Endodermal cell (in vitro differentiated cells): Measurements from ENCODE around the gene GNB1L. TPM values are rescaled to one million over a fixed set of nuclear protein-coding genes. Genes with fewer than 3 reads are reported as not detected.

Experiments
- DNase-seq: peaks from one replicate; pipeline ENCODE4 v3.0.0-alpha.2; 2017
- H3K27ac ChIP-seq: 2 replicates; pipeline ENCODE4 v1.5.1; 2013; ENCODE audit warnings: mild to moderate bottlenecking, low read depth, low read length, moderate library complexity
- H3K27me3 ChIP-seq: 2 replicates; pipeline ENCODE4 v1.6.1; 2013; ENCODE audit warnings: mild to moderate bottlenecking, low read length, moderate library complexity; ENCODE audit not compliant: insufficient read depth, control insufficient read depth, poor library complexity, severe bottlenecking
- H3K36me3 ChIP-seq: 2 replicates; pipeline ENCODE4 v1.7.0; 2013; ENCODE audit warnings: mild to moderate bottlenecking, low read length, moderate library complexity; ENCODE audit not compliant: control insufficient read depth, insufficient read depth
- H3K4me1 ChIP-seq: one replicate; pipeline ENCODE4 v1.7.0; 2013; ENCODE audit warnings: low read length; ENCODE audit not compliant: control insufficient read depth, insufficient read depth
- H3K4me3 ChIP-seq: 2 replicates; pipeline ENCODE4 v1.5.1; 2013; ENCODE audit warnings: mild to moderate bottlenecking, low read length, moderate library complexity
- H3K9ac ChIP-seq: 2 replicates; pipeline ENCODE4 v1.6.1; 2013; ENCODE audit warnings: mild to moderate bottlenecking, low read length, moderate library complexity; ENCODE audit not compliant: poor library complexity, severe bottlenecking; ENCODE audit errors: extremely low read depth
- H3K9me3 ChIP-seq: 2 replicates; pipeline ENCODE4 v1.6.1; 2013; ENCODE audit warnings: mild to moderate bottlenecking, low read length, moderate library complexity; ENCODE audit not compliant: control insufficient read depth
- H3K27ac Mint-ChIP-seq: 2 replicates; pipeline ENCODE4 v1.8.0; 2020; ENCODE audit warnings: mixed read lengths
- H3K27me3 Mint-ChIP-seq: 2 replicates; pipeline ENCODE4 v1.8.0; 2021; ENCODE audit warnings: mild to moderate bottlenecking, mixed read lengths; ENCODE audit not compliant: insufficient read depth
- H3K36me3 Mint-ChIP-seq: 2 replicates; pipeline ENCODE4 v1.8.0; 2020; ENCODE audit warnings: low read depth, mixed read lengths
- H3K4me1 Mint-ChIP-seq: 2 replicates; pipeline ENCODE4 v1.8.0; 2020; ENCODE audit warnings: mixed read lengths
- H3K4me3 Mint-ChIP-seq: 2 replicates; pipeline ENCODE4 v1.8.0; 2020; ENCODE audit warnings: mild to moderate bottlenecking, moderate library complexity, mixed read lengths
- H3K9me3 Mint-ChIP-seq: 2 replicates; pipeline ENCODE4 v1.8.0; 2020; ENCODE audit warnings: mild to moderate bottlenecking, mixed read lengths
- WGBS, 2 experiments: methylation state at CpG; one replicate each; pipeline versions ENCODE4 v1.1.5 to v1.1.7; 2013; ENCODE audit warnings: missing lambda C conversion rate in 2 of 2, mixed read lengths in 1 of 2; ENCODE audit not compliant: insufficient coverage in 1 of 2, insufficient read length in 1 of 2; 5-methylcytosine and 5-hydroxymethylcytosine counted together
- total RNA-seq, 2 donors: library from RNA; stranded (reverse); fragmentation: NEBNext Ultra II Directional in 1 of 2; extraction: Animal tissue kit (Norgen Biotek cat#: 25700) in 1 of 2; gene quantifications; 2 replicates in 1 of 2; 3 replicates in 1 of 2; pipeline ENCODE4 v1.2.1, GENCODE V29; 2021
- TF ChIP-seq, protein P1 (sequence below): fragments of 200-600 bp; sonication (generic); conservative IDR thresholded peaks from 2 replicates; pipeline ENCODE4 v1.5.0; 2021; ENCODE audit warnings: antibody characterized with exemption, mild to moderate bottlenecking

GNB1L gene
- total RNA-seq, 2 donors from 2014 or later = 9.5 to 12.2 TPM

DNA sequence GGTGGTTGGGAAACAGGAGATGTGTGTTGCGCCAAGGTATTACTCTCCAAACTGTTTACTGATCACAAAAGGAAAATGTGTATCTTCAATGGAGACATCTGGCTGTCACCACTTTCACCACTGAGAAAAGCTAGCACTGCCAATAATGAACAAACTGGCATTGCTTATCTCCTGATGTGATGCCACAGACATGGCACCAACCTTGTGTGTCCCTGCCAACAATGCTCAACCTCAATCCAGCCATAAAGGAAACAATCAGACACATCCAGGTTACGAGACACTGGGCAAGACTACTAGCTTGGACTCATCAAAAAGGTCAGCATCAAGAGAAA lies 28.1 kb downstream of the GNB1L start:
- Histone ChIP-seq H3K4me1 (no peaks in the 10 kb centered on the region), H3K27ac (no peak overlapping the region), H3K4me3 (no peak overlapping the region), H3K27me3 (no peaks in the 10 kb centered on the region), H3K9ac (no peak overlapping the region), H3K36me3 (no peaks in the 10 kb centered on the region), H3K9me3 (peaks cover 8% of the 10 kb centered on the region)
- Mint-ChIP-seq H3K27ac (no peak overlapping the region), H3K4me1 (no peaks in the 10 kb centered on the region), H3K4me3 (no peak overlapping the region), H3K9me3 (no peaks in the 10 kb centered on the region), H3K27me3 (no peaks in the 10 kb centered on the region), H3K36me3 (peaks cover 6% of the 10 kb centered on the region)
- DNase-seq = no peak
- 0% methylated on average over 2 of the region's 2 CpGs for WGBS, 2 experiments
- TF ChIP-seq, protein P1, sequence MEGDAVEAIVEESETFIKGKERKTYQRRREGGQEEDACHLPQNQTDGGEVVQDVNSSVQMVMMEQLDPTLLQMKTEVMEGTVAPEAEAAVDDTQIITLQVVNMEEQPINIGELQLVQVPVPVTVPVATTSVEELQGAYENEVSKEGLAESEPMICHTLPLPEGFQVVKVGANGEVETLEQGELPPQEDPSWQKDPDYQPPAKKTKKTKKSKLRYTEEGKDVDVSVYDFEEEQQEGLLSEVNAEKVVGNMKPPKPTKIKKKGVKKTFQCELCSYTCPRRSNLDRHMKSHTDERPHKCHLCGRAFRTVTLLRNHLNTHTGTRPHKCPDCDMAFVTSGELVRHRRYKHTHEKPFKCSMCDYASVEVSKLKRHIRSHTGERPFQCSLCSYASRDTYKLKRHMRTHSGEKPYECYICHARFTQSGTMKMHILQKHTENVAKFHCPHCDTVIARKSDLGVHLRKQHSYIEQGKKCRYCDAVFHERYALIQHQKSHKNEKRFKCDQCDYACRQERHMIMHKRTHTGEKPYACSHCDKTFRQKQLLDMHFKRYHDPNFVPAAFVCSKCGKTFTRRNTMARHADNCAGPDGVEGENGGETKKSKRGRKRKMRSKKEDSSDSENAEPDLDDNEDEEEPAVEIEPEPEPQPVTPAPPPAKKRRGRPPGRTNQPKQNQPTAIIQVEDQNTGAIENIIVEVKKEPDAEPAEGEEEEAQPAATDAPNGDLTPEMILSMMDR = no peak

DNA sequence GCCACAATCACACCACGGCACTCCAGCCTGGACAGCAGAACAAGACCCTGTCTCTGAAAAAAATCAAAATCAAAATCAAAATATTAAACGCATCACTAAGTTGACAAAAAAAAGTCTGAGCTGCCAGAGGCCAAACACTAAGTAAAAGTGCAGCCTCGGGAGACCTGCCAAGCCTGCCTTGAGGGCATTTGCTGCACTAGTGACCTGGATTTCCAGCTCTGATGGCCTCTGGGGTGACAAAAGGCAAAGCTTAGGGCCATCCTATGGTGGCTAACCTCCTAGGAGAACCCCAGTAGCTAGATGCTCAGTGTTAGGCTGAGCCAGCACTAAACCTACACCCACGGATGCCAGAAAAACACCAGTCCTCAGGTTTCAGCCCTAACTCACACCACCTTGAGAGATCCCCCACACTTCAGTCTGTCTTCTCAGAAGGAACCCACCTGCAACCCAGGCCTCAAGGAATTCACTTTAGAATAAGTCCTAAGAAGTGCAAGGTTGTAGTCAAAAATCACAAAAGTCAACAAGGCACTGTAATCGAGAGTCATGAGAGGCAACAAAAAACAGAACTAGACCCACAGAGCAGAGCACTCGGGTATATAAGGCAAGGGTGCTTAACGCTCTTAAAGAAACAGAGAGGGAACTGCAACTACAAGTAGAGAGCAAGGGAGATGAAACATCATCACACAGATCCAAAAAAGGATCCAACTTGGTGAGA lies 28.6 kb downstream of the GNB1L start:
- Histone ChIP-seq H3K27me3 (no peaks in the 10 kb centered on the region), H3K4me1 (no peaks in the 10 kb centered on the region), H3K4me3 (no peak overlapping the region), H3K9ac (no peak overlapping the region), H3K9me3 (peaks cover 8% of the 10 kb centered on the region), H3K27ac (no peak overlapping the region), H3K36me3 (no peaks in the 10 kb centered on the region)
- Mint-ChIP-seq H3K27ac (no peak overlapping the region), H3K36me3 (peaks cover 6% of the 10 kb centered on the region), H3K4me1 (no peaks in the 10 kb centered on the region), H3K4me3 (no peak overlapping the region), H3K9me3 (no peaks in the 10 kb centered on the region), H3K27me3 (no peaks in the 10 kb centered on the region)
- peak; percentile 5 for DNase-seq
- TF ChIP-seq, protein P1 = no peak
- WGBS, 2 experiments = 90 to 92% methylated on average over 6 to 7 of the region's 7 CpGs

DNA sequence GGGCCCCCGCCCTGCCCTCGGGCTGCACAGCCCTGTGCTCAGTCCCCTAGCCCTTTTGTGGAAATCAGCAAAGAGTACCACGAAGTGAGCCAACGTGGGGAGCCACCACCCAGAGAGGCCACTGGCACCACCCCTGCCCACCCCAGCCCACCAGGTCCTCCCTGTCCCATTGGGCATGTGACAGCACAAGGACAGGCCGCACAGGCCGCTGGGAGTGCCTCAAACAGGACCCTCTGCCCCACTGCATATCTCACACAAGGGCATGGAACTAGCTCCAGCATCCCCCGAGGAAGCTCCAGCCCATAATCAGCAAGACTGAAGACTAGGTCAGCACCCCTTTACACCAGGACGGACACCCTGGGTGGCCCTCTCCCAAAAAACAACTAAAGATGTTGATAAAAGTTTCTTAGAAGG lies 29.7 kb downstream of the GNB1L start:
- H3K36me3 Mint-ChIP-seq = peaks cover 6% of the 10 kb centered on the region
- Histone ChIP-seq H3K9me3 (peaks cover 8% of the 10 kb centered on the region), H3K27ac (no peak overlapping the region), H3K36me3 (no peaks in the 10 kb centered on the region), H3K4me3 (no peak overlapping the region), H3K27me3 (no peaks in the 10 kb centered on the region), H3K9ac (no peak overlapping the region), H3K4me1 (no peaks in the 10 kb centered on the region)
- H3K4me1 Mint-ChIP-seq = no peaks in the 10 kb centered on the region
- H3K4me3 Mint-ChIP-seq = no peak overlapping the region
- H3K27me3 Mint-ChIP-seq = no peaks in the 10 kb centered on the region
- no peaks in the 10 kb centered on the region for H3K9me3 Mint-ChIP-seq
- no peak for DNase-seq
- no peak overlapping the region for H3K27ac Mint-ChIP-seq
- 88 to 90% methylated on average over 2 to 8 of the region's 8 CpGs for WGBS, 2 experiments
- TF ChIP-seq, protein P1 = no peak
